ENCODE data around the gene APOBEC3B. TPM values are rescaled to one million over a fixed set of nuclear protein-coding genes. Genes with fewer than 3 reads are reported as not detected.
"Not testable (repeated sequence)": the region's sequence is repeated elsewhere in the genome, so short reads cannot be mapped to it uniquely, and the experiment has no call there.

Gene APOBEC3B
- polyA plus RNA-seq, 1 donor from 2014 or later, result not detected

GRCh38 chr22:39017596-39018365, 35.6 kb downstream of the APOBEC3B start:
- Histone ChIP-seq H3K9ac (ENCODE audit: low read length) (no peak overlapping the region), H3K27ac (ENCODE audit: low read length) (no peak overlapping the region), H2AFZ (ENCODE audit: low read depth, low read length) (no peak overlapping the region), H3K79me2 (replicated peaks; ENCODE audit: insufficient read depth, low read length) (no peaks in the 10 kb centered on the region), H3K4me2 (ENCODE audit: low read length) (no peak overlapping the region), H3F3A (ENCODE audit: insufficient read depth, low read length, poor library complexity, severe bottlenecking) (no peaks in the 10 kb centered on the region), H3K9me2 (ENCODE audit: insufficient read depth, low read length) (no peaks in the 10 kb centered on the region), H3K36me3 (ENCODE audit: insufficient read depth, low read length) (no peaks in the 10 kb centered on the region), H3K27me3 (ENCODE audit: insufficient read depth, low read depth, low read length) (no peaks in the 10 kb centered on the region), H3K4me3 (ENCODE audit: low read length) (no peak overlapping the region), H4K20me1 (ENCODE audit: insufficient read depth) (no peaks in the 10 kb centered on the region), H3K9me3 (ENCODE audit: low read length) (no peaks in the 10 kb centered on the region)
- TF ChIP-seq EZH2 (IDR thresholded peaks at IDR 0.05; ENCODE audit: borderline replicate concordance, insufficient read depth, low read length, poor library complexity, severe bottlenecking) (no peak), REST (IDR thresholded peaks at IDR 0.05; ENCODE audit: borderline replicate concordance) (no peak), SMC3 (conservative IDR thresholded peaks at IDR 0.05; ENCODE audit: poor library complexity) (no peak), POLR2AphosphoS5 (IDR thresholded peaks at IDR 0.05) (no peak), TAF1 (IDR thresholded peaks at IDR 0.05; ENCODE audit: low read depth) (no peak), CTCF (IDR thresholded peaks at IDR 0.05; ENCODE audit: poor library complexity, severe bottlenecking) (no peak), MXI1 (conservative IDR thresholded peaks at IDR 0.05; ENCODE audit: poor library complexity, severe bottlenecking) (no peak), EP300 (conservative IDR thresholded peaks at IDR 0.05; ENCODE audit: poor library complexity, severe bottlenecking) (no peak), RAD21 (conservative IDR thresholded peaks at IDR 0.05) (no peak)

- not testable (repeated sequence) for H3K9ac ChIP-seq (ENCODE audit: low read length); H3K9me3 ChIP-seq (ENCODE audit: low read length); H4K20me1 ChIP-seq (ENCODE audit: insufficient read depth); H3K27ac ChIP-seq (ENCODE audit: low read length); H3K79me2 ChIP-seq (replicated peaks; ENCODE audit: insufficient read depth, low read length); H3K4me2 ChIP-seq (ENCODE audit: low read length); H2AFZ ChIP-seq (ENCODE audit: low read depth, low read length); H3K36me3 ChIP-seq (ENCODE audit: insufficient read depth, low read length); H3K27me3 ChIP-seq (ENCODE audit: insufficient read depth, low read depth, low read length); H3K9me2 ChIP-seq (ENCODE audit: insufficient read depth, low read length); H3F3A ChIP-seq (ENCODE audit: insufficient read depth, low read length, poor library complexity, severe bottlenecking); H3K4me3 ChIP-seq (ENCODE audit: low read length)
Measured at GRCh38 chr22:39020021-39020651, 38.0 kb downstream of the APOBEC3B start.

All from neural cell (in vitro differentiated cells).